Measurements from ENCODE around the gene LEUTX.

GRCh38 chr19:39768334-39768733, 10.3 kb upstream of the LEUTX start:
- no peak for TF ChIP-seq CTCF (IDR thresholded peaks at IDR 0.05)
- TF ChIP-seq POLR2A (IDR thresholded peaks at IDR 0.05), result no peak
- TF ChIP-seq POLR2AphosphoS5 (IDR thresholded peaks at IDR 0.05), result no peak
